Breast epithelium (tissue), 4 donors: ENCODE results near the gene GLRA1. TPM values are rescaled to one million over a fixed set of nuclear protein-coding genes. Genes with fewer than 3 reads are reported as not detected.
"Not testable (repeated sequence)": the region's sequence is repeated elsewhere in the genome, so short reads cannot be mapped to it uniquely, and the experiment has no call there.

ENCODE experiments used
- DNase-seq, 2 donors: peaks; one replicate each; pipeline ENCODE4 v3.0.0-alpha.2; 2019; ENCODE audit warnings: low spot score in 2 of 2
- H3K27ac ChIP-seq, 2 donors: fragments of 200-600 bp; sonication (generic) in 1 of 2; one replicate each; pipeline ENCODE4 v1.5.1; 2016 to 2019; ENCODE audit warnings: mild to moderate bottlenecking in 1 of 2
- H3K27me3 ChIP-seq, 2 donors: fragments of 200-600 bp; sonication (generic) in 1 of 2; one replicate each; pipeline versions ENCODE4 v1.5.1 to v1.6.0; 2017 to 2019; ENCODE audit warnings: control low read depth in 1 of 2, mild to moderate bottlenecking in 1 of 2
- H3K36me3 ChIP-seq: fragments of 200-600 bp; one replicate; pipeline ENCODE4 v1.5.1; 2019
- H3K4me1 ChIP-seq, 2 donors: fragments of 200-600 bp; sonication (generic); one replicate each; pipeline ENCODE4 v1.5.1; 2016 to 2019; ENCODE audit warnings: control low read depth in 1 of 2
- H3K4me3 ChIP-seq, 3 donors: fragments of 200-600 bp; sonication (generic); 1 replicate in 2 of 3; 2 replicates in 1 of 3; pipeline ENCODE4 v1.5.1; 2016 to 2019; ENCODE audit warnings: mild to moderate bottlenecking in 3 of 3, moderate library complexity in 2 of 3
- H3K9me3 ChIP-seq, 2 donors: fragments of 200-600 bp; sonication (generic) in 1 of 2; one replicate each; pipeline ENCODE4 v1.5.1; 2016 to 2019; ENCODE audit warnings: control low read depth in 1 of 2
- POLR2A ChIP-seq: fragments of 450-650 bp; IDR thresholded peaks from one replicate; pipeline ENCODE4 v1.6.1; 2016; ENCODE audit warnings: antibody characterized with exemption, mild to moderate bottlenecking, moderate library complexity
- POLR2AphosphoS5 ChIP-seq, 3 donors: sonication (generic); formaldehyde crosslinking; IDR thresholded peaks; one replicate each; pipeline ENCODE4 v1.6.1; 2017; ENCODE audit warnings: antibody characterized with exemption in 3 of 3
- intact Hi-C: fragments of 100-400 bp; cut with DNase I; formaldehyde crosslinking; loops from one replicate; pipeline ENCODE4 v1.15.1; 2023; ENCODE audit warnings: low total_unique reads
- total RNA-seq, 3 donors: library from RNA; depleted of rRNA; stranded (reverse); fragments of >200 nt; gene quantifications; one replicate each; pipeline ENCODE4 v1.1.0, GENCODE V29; 2016
- TF ChIP-seq, protein P1 (sequence below), 3 donors: fragments of 450-650 bp; IDR thresholded peaks; one replicate each; pipeline ENCODE4 v1.5.1; 2016 to 2017; ENCODE audit warnings: antibody characterized with exemption in 3 of 3, mild to moderate bottlenecking in 3 of 3, moderate library complexity in 3 of 3

Gene GLRA1
- total RNA-seq, 3 donors from 2014 or later: not detected

GRCh38 chr5:151869843-151870242, 54.8 kb downstream of the GLRA1 start:
- intact Hi-C loops: no loop called here
- Histone ChIP-seq H3K4me3 (no peak overlapping the region), H3K36me3 (no peaks in the 10 kb centered on the region), H3K27ac (no peak overlapping the region), H3K4me1 (no peaks in the 10 kb centered on the region), H3K9me3 (no peaks in the 10 kb centered on the region), H3K27me3 (no peaks in the 10 kb centered on the region)
- no peak for DNase-seq
- TF ChIP-seq, protein P1, sequence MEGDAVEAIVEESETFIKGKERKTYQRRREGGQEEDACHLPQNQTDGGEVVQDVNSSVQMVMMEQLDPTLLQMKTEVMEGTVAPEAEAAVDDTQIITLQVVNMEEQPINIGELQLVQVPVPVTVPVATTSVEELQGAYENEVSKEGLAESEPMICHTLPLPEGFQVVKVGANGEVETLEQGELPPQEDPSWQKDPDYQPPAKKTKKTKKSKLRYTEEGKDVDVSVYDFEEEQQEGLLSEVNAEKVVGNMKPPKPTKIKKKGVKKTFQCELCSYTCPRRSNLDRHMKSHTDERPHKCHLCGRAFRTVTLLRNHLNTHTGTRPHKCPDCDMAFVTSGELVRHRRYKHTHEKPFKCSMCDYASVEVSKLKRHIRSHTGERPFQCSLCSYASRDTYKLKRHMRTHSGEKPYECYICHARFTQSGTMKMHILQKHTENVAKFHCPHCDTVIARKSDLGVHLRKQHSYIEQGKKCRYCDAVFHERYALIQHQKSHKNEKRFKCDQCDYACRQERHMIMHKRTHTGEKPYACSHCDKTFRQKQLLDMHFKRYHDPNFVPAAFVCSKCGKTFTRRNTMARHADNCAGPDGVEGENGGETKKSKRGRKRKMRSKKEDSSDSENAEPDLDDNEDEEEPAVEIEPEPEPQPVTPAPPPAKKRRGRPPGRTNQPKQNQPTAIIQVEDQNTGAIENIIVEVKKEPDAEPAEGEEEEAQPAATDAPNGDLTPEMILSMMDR (IDR thresholded peaks at IDR 0.05): no peak
- TF ChIP-seq POLR2AphosphoS5 (IDR thresholded peaks at IDR 0.05) (no peak), POLR2A (no peak)

- intact Hi-C loops: no loop called here
- DNase-seq: no peak
- Histone ChIP-seq H3K9me3 (no peaks in the 10 kb centered on the region), H3K36me3 (no peaks in the 10 kb centered on the region), H3K27ac (no peak overlapping the region), H3K27me3 (no peaks in the 10 kb centered on the region), H3K4me1 (no peaks in the 10 kb centered on the region), H3K4me3 (no peak overlapping the region)
- no peak for TF ChIP-seq POLR2A
- TF ChIP-seq POLR2AphosphoS5 (IDR thresholded peaks at IDR 0.05): no peak
- TF ChIP-seq, protein P1 (IDR thresholded peaks at IDR 0.05): no peak
Observed at GRCh38 chr5:151868451-151868850, 56.2 kb downstream of the GLRA1 start.

DNA sequence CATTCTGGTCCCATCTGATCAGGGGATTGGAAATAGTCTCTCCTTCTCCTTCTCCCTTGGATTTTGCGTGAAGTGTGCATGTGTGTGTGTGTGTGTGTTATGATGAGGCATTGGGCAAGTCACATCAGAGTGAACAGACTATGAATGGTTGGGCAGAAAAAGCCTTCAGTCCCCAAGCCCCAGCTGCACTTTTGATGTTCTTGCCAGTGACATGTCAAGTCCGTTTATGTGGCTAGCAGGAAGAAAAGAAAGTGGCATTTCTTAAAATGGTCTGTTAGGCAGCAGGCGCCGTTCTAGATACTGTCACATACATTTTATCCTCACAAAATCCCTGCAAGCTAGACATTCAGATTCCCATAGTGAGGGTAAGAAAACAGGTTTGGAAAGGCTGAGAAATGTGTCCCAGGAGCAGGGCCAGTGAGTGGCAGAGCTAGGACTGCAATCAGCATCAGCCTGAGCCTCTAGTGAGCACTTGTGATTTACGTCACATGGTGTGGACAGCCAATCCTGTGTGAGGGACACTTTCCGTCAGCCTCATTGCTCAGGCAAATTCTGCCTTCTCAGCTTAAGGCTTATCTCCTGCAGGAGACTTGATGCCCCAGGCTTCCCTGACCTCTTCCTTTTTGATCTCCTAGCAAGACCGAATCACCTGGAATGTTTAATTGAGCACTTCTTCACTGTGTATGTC, 60.4 kb downstream of the GLRA1 start:
- DNase-seq: no peak
- H3K27me3 ChIP-seq: no peaks in the 10 kb centered on the region
- no peak for TF ChIP-seq POLR2A
- TF ChIP-seq POLR2AphosphoS5 (IDR thresholded peaks at IDR 0.05): no peak
- TF ChIP-seq, protein P1 (IDR thresholded peaks at IDR 0.05): no peak
- H3K9me3 ChIP-seq: no peaks in the 10 kb centered on the region
- no peak overlapping the region for H3K27ac ChIP-seq
- intact Hi-C loops: no loop called here
- no peak overlapping the region for H3K4me3 ChIP-seq
- no peaks in the 10 kb centered on the region for H3K36me3 ChIP-seq
- no peaks in the 10 kb centered on the region for H3K4me1 ChIP-seq

DNA sequence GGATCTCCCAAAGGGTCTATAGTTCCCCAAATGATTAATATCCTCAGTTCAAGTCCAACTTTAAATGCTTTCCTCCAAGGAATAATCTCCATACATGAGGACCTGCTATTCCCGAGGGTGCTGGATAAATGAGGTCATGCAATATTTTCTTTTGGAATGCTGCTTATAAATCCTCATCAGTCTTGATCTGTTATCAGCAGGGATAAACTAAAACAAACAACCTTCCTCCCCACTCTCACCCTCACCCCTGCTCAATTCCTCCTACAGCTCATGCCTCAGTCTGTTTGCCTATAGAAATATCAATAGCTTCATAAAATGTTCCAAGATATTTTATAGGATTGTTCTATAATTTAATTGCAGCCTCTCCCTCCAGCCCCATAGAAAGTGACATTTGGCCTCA, 61.1 kb downstream of the GLRA1 start:
- intact Hi-C loops: no loop called here
- H3K36me3 ChIP-seq: no peaks in the 10 kb centered on the region
- H3K4me1 ChIP-seq: no peaks in the 10 kb centered on the region
- no peak overlapping the region for H3K4me3 ChIP-seq
- no peaks in the 10 kb centered on the region for H3K27me3 ChIP-seq
- no peak overlapping the region for H3K27ac ChIP-seq
- no peaks in the 10 kb centered on the region for H3K9me3 ChIP-seq
- DNase-seq: no peak
- TF ChIP-seq POLR2AphosphoS5 (IDR thresholded peaks at IDR 0.05): no peak
- no peak for TF ChIP-seq POLR2A

DNA sequence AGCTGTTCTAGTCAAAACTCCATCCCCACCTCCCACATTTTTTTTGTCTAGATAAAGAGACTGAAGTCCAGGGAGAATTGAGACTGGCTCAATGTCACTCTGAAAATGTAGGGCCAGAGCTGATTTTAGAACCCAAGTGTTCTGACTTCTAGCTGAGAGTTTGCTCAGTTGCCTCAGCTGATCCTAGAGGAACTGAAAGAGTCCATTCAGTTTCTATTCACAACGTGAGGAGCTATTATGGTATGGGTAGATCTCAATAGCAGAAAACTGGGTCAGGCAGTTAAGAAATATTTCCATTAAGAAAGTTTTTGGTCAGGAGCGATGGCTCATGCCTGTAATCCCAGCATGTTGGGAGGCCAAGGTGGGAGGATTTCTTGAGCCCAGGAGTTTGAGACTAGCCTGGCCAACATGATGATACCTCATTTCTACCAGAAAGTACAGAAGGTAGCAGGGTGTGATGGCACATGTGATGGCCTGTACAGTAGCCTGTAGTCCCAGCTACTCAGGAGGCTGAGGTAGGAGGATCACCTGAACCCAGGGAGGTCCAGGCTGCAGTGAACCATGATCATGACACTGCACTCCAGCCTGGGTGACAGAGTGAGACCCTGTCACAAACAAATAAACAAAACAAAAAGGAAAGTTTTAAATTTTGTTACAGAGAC, 61.7 kb downstream of the GLRA1 start:
- Histone ChIP-seq H3K27ac (no peak overlapping the region), H3K4me1 (no peaks in the 10 kb centered on the region), H3K9me3 (no peaks in the 10 kb centered on the region), H3K4me3 (no peak overlapping the region), H3K36me3 (no peaks in the 10 kb centered on the region), H3K27me3 (no peaks in the 10 kb centered on the region)
- no peak for DNase-seq
- intact Hi-C loops: no loop called here
- TF ChIP-seq, protein P1 (IDR thresholded peaks at IDR 0.05): no peak
- no peak for TF ChIP-seq POLR2A
- TF ChIP-seq POLR2AphosphoS5 (IDR thresholded peaks at IDR 0.05): no peak

DNA sequence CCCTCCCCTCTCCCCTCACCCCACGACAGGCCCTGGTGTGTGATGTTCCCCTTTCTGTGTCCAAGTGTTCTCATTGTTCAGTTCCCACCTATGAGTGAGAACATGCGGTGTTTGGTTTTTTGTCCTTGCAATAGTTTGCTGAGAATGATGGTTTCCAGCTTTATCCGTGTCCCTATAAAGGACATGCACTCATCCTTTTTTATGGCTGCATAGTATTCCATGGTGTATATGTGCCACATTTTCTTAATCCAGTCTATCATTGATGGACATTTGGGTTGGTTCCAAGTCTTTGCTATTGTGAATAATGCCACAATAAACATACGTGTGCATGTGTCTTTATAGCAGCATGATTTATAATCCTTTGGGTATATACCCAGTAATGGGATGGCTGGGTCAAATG, 63.8 kb downstream of the GLRA1 start:
- intact Hi-C loops, H3K4me3 ChIP-seq, DNase-seq, H3K4me1 ChIP-seq, H3K36me3 ChIP-seq, H3K27ac ChIP-seq, H3K9me3 ChIP-seq, H3K27me3 ChIP-seq: not testable (repeated sequence)
